ENCODE results near the gene TMEM179. TPM values are rescaled to one million over a fixed set of nuclear protein-coding genes. Genes with fewer than 3 reads are reported as not detected.

Gene TMEM179
- total and polyA plus RNA-seq, 12 donors = 0.17 to 1.0 (median 0.39) TPM; not detected in 5

DNA sequence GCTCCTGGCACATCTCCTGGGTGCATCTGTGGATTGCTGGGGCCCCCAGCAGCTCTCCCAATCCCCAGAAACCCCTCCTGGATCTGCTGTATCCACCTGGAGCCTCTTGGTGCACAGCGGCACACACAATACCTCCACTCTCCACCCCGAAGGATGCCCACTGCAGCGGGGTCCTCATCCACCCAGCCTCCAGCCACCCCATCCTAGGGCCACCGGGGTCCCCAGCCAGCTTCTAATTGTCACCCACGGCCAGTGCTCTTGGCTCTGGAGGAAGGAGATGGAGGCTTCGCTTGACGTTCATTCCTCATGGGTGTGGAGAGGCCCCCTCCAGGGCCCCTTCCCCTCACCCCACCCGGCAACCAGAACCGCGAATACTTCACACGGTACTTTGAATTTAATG is 31.6 kb upstream of the TMEM179 start:
- Histone ChIP-seq H3K36me3 (no peaks in the 10 kb centered on the region), H3K4me1 (peaks cover 0 to 8% (median 0%) of the 10 kb centered on the region in 9 donors), H3K9me3 (no peaks in the 10 kb centered on the region), H3K27me3 (peaks cover 0 to 60% (median 30%) of the 10 kb centered on the region in 7 donors), H3K4me3 (no peak overlapping the region), H3K27ac (no peak overlapping the region)
- intact Hi-C loops (cut with DNase I) = loop anchor here in 6 of 10 donors (5.0 to 10.0 kb wide), 9 partner anchors 71 to 561 kb away; partner anchors contain the start of gene KIF26A (in 3 of the 6)
- TF ChIP-seq, protein P1, sequence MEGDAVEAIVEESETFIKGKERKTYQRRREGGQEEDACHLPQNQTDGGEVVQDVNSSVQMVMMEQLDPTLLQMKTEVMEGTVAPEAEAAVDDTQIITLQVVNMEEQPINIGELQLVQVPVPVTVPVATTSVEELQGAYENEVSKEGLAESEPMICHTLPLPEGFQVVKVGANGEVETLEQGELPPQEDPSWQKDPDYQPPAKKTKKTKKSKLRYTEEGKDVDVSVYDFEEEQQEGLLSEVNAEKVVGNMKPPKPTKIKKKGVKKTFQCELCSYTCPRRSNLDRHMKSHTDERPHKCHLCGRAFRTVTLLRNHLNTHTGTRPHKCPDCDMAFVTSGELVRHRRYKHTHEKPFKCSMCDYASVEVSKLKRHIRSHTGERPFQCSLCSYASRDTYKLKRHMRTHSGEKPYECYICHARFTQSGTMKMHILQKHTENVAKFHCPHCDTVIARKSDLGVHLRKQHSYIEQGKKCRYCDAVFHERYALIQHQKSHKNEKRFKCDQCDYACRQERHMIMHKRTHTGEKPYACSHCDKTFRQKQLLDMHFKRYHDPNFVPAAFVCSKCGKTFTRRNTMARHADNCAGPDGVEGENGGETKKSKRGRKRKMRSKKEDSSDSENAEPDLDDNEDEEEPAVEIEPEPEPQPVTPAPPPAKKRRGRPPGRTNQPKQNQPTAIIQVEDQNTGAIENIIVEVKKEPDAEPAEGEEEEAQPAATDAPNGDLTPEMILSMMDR (IDR thresholded peaks at IDR 0.05) = no peak
- 85% methylated on average over 11 of the region's 11 CpGs for WGBS, 2 donors
- DNase-seq (no peak), ATAC-seq (no peak)

DNA sequence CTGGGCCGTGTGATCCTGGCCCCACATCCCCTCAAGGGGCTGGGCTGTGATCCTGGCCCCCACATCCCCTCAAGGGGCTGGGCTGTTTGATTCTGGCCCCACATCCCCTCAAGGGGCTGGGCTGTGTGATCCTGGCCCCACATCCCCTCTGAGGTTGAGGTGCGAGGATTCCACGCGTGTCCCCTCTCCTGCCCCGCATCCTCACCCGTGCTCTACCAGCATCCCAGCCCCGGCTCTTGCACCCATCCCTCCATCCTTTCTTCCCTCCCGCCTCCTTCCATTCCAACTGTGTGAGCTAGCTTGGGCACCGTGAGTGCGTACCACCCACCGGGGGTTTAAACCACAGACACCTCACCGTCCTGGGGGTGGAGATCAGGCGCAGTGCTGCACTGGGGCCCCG is 31.1 kb upstream of the TMEM179 start:
- TF ChIP-seq, protein P1 (IDR thresholded peaks at IDR 0.05) = no peak
- ATAC-seq (no peak), DNase-seq (no peak)
- Histone ChIP-seq H3K9me3 (no peaks in the 10 kb centered on the region), H3K4me3 (no peak overlapping the region), H3K27me3 (peaks cover 0 to 58% (median 30%) of the 10 kb centered on the region in 7 donors), H3K36me3 (no peaks in the 10 kb centered on the region), H3K4me1 (peaks cover 0 to 8% (median 0%) of the 10 kb centered on the region in 9 donors), H3K27ac (no peak overlapping the region)
- 83 to 86% methylated on average over 13 of the region's 14 CpGs for WGBS, 2 donors
- intact Hi-C loops (cut with DNase I) = loop anchor here in 6 of 10 donors (5.0 to 10.0 kb wide), 9 partner anchors 71 to 561 kb away; partner anchors contain the start of gene KIF26A (in 3 of the 6)

GRCh38 chr14:104634886-104635570 is 30.5 kb upstream of the TMEM179 start:
- Histone ChIP-seq H3K4me3 (no peak overlapping the region), H3K9me3 (no peaks in the 10 kb centered on the region), H3K4me1 (peaks cover 0 to 5% (median 0%) of the 10 kb centered on the region in 9 donors), H3K27me3 (peaks cover 0 to 59% (median 25%) of the 10 kb centered on the region in 7 donors), H3K36me3 (no peaks in the 10 kb centered on the region), H3K27ac (no peak overlapping the region)
- DNase-seq = no peak
- intact Hi-C loops (cut with DNase I) = loop anchor here in 6 of 10 donors (5.0 to 10.0 kb wide), 10 partner anchors 68 to 560 kb away; partner anchors contain the start of gene KIF26A (in 3 of the 6)
- peak in 2 of 8 donors; percentile 17 to 18 for ATAC-seq
- 85 to 89% methylated on average over 26 of the region's 26 CpGs for WGBS, 2 donors
- TF ChIP-seq, protein P1 (IDR thresholded peaks at IDR 0.05) = no peak

DNA sequence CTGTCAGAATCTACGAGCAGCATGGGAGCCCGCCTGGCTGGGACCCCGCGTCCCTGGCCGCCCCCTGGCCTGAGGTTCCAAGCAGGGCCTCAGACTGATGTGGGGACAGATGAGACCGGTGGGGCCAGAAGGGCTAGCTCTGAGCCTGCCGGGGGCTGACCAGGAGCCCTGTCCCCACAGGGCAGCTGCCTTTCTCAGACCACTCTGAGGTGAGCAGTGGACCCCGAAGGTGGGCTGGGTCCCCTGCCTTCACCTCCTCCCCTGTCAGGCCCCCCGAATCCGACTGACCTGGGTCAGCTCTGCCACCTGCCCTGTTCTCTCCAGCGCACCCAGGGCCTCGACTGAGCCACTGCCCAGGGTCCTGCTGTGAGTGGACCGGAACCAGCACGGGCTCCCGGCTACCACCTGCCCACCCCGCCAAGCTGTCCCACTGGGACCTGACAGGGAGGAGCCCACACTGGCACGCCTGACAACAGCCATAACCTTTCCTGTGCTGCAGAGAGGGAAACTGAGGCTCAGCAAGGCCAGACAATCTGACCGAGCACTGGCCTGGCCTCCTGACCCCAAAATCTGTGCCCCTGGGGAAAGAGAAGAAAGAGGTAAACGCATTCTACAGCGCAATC is 29.7 kb upstream of the TMEM179 start:
- no peaks in the 10 kb centered on the region for H3K4me1 ChIP-seq
- intact Hi-C loops (cut with DNase I) = loop anchor here in 3 of 10 donors (5.0 to 10.0 kb wide), 4 partner anchors 67 to 559 kb away; no protein-coding TSS in a partner anchor
- WGBS, 2 donors = 89 to 92% methylated on average over 20 of the region's 20 CpGs
- no peaks in the 10 kb centered on the region for H3K36me3 ChIP-seq
- DNase-seq (no peak), ATAC-seq (peak in 1 of 8 donors; percentile 32)
- H3K27me3 ChIP-seq = peaks cover 0 to 57% (median 22%) of the 10 kb centered on the region in 7 donors
- no peak overlapping the region for H3K27ac ChIP-seq
- TF ChIP-seq, protein P1 (IDR thresholded peaks at IDR 0.05) = no peak
- no peak overlapping the region for H3K4me3 ChIP-seq
- H3K9me3 ChIP-seq = peaks cover 0 to 7% (median 5%) of the 10 kb centered on the region in 11 donors
